ENCODE measurements around the gene MAP3K2. TPM values are rescaled to one million over a fixed set of nuclear protein-coding genes. Genes with fewer than 3 reads are reported as not detected.

Gene MAP3K2
- total RNA-seq (2022) (35.0 and 38.7 TPM in 2 replicates), Bru-seq, nascent RNA (percentile 88 among the genes with signal in this experiment), BruChase-seq, experiment 1, labeled RNA remaining after a 2-hour chase (percentile 93 among the genes with signal in this experiment), BruChase-seq, experiment 2, labeled RNA remaining after a 6-hour chase (percentile 87 among the genes with signal in this experiment)
- long read RNA-seq, partial matches to known transcripts, result 0 of 24 reads
- long read RNA-seq, other reads (novel, unspliced or antisense), result 24 of 24 reads

- intact Hi-C loops (cut with micrococcal nuclease; ENCODE audit: unreplicated experiment), result loop anchor here (1.0 to 5.0 kb wide), 5 partner anchors 15 to 154 kb away; no protein-coding TSS in a partner anchor
- Histone ChIP-seq H3K27me3 (replicated peaks; ENCODE audit: control insufficient read depth, insufficient read depth, low read length) (no peaks in the 10 kb centered on the region), H3K4me3 (ENCODE audit: low read depth, low read length) (peak within 1 kb of the TSS; percentile 99), H3K4me1 (peaks cover 22% of the 10 kb centered on the region), H3K36me3 (ENCODE audit: control insufficient read depth, insufficient read depth, low read length) (no peaks in the 10 kb centered on the region), H3K9me3 (no peaks in the 10 kb centered on the region)
- peak; percentile 92 to 97 for DNase-seq
- Mint-ChIP-seq H3K9me3 (ENCODE audit: unreplicated experiment) (no peaks in the 10 kb centered on the region), H3K36me3 (ENCODE audit: insufficient read depth, unreplicated experiment) (peaks cover 19% of the 10 kb centered on the region), H3K4me3 (ENCODE audit: unreplicated experiment) (peak within 1 kb of the TSS; percentile 82), H3K4me1 (ENCODE audit: low read depth, unreplicated experiment) (peaks cover 41% of the 10 kb centered on the region), H3K27me3 (ENCODE audit: insufficient read depth, unreplicated experiment) (no peaks in the 10 kb centered on the region), H3K27ac (ENCODE audit: unreplicated experiment) (peak within 1 kb of the TSS; percentile 53)
- POLR2A ChIA-PET, result interaction anchor here (1.3 kb wide), 2 partner anchors 20 to 139 kb away, joined by 3 to 9 read pairs; partner anchors contain the start of gene IWS1
- no peak for TF ChIP-seq CTCF (IDR thresholded peaks at IDR 0.05; ENCODE audit: insufficient read depth in 1 of 2, low read depth in 1 of 2, low read length in 1 of 2, severe bottlenecking in 1 of 2, unreplicated experiment in 1 of 2)
- BruUV-seq (replicated peaks), result no TSS peak
- CTCF ChIA-PET, result interaction anchor here (0.9 to 1.0 kb wide), 2 partner anchors 36 to 191 kb away, joined by 3 read pairs; no protein-coding TSS in a partner anchor
Measured at GRCh38 chr2:127387655-127388422, at the start of gene MAP3K2. MAP3K2 (minus strand) TSS chr2:127387975; CDS start chr2:127343129, 44,846 bp downstream.

- no peaks in the 10 kb centered on the region for H3K27me3 Mint-ChIP-seq (ENCODE audit: insufficient read depth, unreplicated experiment)
- DNase-seq, result no peak
- ChIA-PET CTCF (interaction anchor here (1.6 kb wide), 1 partner anchor 22 kb away, joined by 4 read pairs; no protein-coding TSS in a partner anchor), POLR2A (no interaction called here)
- Histone ChIP-seq H3K4me1 (peaks cover 19% of the 10 kb centered on the region), H3K27me3 (replicated peaks; ENCODE audit: control insufficient read depth, insufficient read depth, low read length) (no peaks in the 10 kb centered on the region), H3K36me3 (ENCODE audit: control insufficient read depth, insufficient read depth, low read length) (no peaks in the 10 kb centered on the region; the same call in 1 of the 2 replicates), H3K4me3 (ENCODE audit: low read depth, low read length) (no peak overlapping the region), H3K9me3 (peaks cover 13% of the 10 kb centered on the region)
- no TSS peak for BruUV-seq (replicated peaks)
- intact Hi-C loops (cut with micrococcal nuclease; ENCODE audit: unreplicated experiment), result no loop called here
- H3K27ac Mint-ChIP-seq (ENCODE audit: unreplicated experiment), result peak overlapping the region; percentile 84
- TF ChIP-seq CTCF (IDR thresholded peaks at IDR 0.05; ENCODE audit: insufficient read depth in 1 of 2, low read depth in 1 of 2, low read length in 1 of 2, severe bottlenecking in 1 of 2, unreplicated experiment in 1 of 2), result no peak
- peaks cover 6% of the 10 kb centered on the region for H3K4me1 Mint-ChIP-seq (ENCODE audit: low read depth, unreplicated experiment)
- peaks cover 5% of the 10 kb centered on the region for H3K36me3 Mint-ChIP-seq (ENCODE audit: insufficient read depth, unreplicated experiment)
- peaks cover 17% of the 10 kb centered on the region for H3K9me3 Mint-ChIP-seq (ENCODE audit: unreplicated experiment)
- H3K4me3 Mint-ChIP-seq (ENCODE audit: unreplicated experiment), result no peak overlapping the region
Measured at GRCh38 chr2:127437056-127437455, 49.3 kb upstream of the MAP3K2 start.

GRCh38 chr2:127434515-127434914 is 46.7 kb upstream of the MAP3K2 start:
- POLR2A ChIA-PET, result no interaction called here
- Histone ChIP-seq H3K27me3 (replicated peaks; ENCODE audit: control insufficient read depth, insufficient read depth, low read length) (no peaks in the 10 kb centered on the region), H3K9me3 (no peaks in the 10 kb centered on the region; the same call in 1 of the 2 replicates), H3K36me3 (ENCODE audit: control insufficient read depth, insufficient read depth, low read length) (no peaks in the 10 kb centered on the region; the same call in 1 of the 2 replicates), H3K4me3 (ENCODE audit: low read depth, low read length) (no peak overlapping the region), H3K4me1 (peaks cover 19% of the 10 kb centered on the region)
- H3K4me1 Mint-ChIP-seq (ENCODE audit: low read depth, unreplicated experiment), result peaks cover 6% of the 10 kb centered on the region
- H3K9me3 Mint-ChIP-seq (ENCODE audit: unreplicated experiment), result peaks cover under 1% of the 10 kb centered on the region
- CTCF ChIA-PET, result no interaction called here
- BruUV-seq (replicated peaks), result no TSS peak
- DNase-seq, result no peak
- no peaks in the 10 kb centered on the region for H3K27me3 Mint-ChIP-seq (ENCODE audit: insufficient read depth, unreplicated experiment)
- H3K4me3 Mint-ChIP-seq (ENCODE audit: unreplicated experiment), result no peak overlapping the region
- intact Hi-C loops (cut with micrococcal nuclease; ENCODE audit: unreplicated experiment), result no loop called here
- TF ChIP-seq CTCF (IDR thresholded peaks at IDR 0.05; ENCODE audit: insufficient read depth in 1 of 2, low read depth in 1 of 2, low read length in 1 of 2, severe bottlenecking in 1 of 2, unreplicated experiment in 1 of 2), result no peak
- no peak overlapping the region for H3K27ac Mint-ChIP-seq (ENCODE audit: unreplicated experiment)
- peaks cover 5% of the 10 kb centered on the region for H3K36me3 Mint-ChIP-seq (ENCODE audit: insufficient read depth, unreplicated experiment)

Measured in Caco-2 (cell line).